Left lobe of liver (tissue), 2 donors: Measurements from ENCODE around the gene NECAB3. TPM values are rescaled to one million over a fixed set of nuclear protein-coding genes. Genes with fewer than 3 reads are reported as not detected.

Source experiments
- ATAC-seq: fragments of 200-7000 bp; cut with Tn5 transposase; one replicate; pipeline ENCODE4 v1.9.1; 2020; ENCODE audit warnings: mild to moderate bottlenecking, moderate library complexity
- DNase-seq: peaks from one replicate; pipeline ENCODE4 v3.0.0-alpha.2; 2020; ENCODE audit warnings: low spot score
- total RNA-seq: library from RNA; stranded (reverse); gene quantifications from one replicate; pipeline ENCODE4 v1.2.1, GENCODE V29; 2021
- donor health status: DM: no; HTN: no; CAD: no; lungs with moderate emphysema.
- donor health status: DM: no; HTN: yes; CAD: no.

NECAB3 gene
- total RNA-seq, 1 donor from 2014 or later: 19.9 TPM

DNA sequence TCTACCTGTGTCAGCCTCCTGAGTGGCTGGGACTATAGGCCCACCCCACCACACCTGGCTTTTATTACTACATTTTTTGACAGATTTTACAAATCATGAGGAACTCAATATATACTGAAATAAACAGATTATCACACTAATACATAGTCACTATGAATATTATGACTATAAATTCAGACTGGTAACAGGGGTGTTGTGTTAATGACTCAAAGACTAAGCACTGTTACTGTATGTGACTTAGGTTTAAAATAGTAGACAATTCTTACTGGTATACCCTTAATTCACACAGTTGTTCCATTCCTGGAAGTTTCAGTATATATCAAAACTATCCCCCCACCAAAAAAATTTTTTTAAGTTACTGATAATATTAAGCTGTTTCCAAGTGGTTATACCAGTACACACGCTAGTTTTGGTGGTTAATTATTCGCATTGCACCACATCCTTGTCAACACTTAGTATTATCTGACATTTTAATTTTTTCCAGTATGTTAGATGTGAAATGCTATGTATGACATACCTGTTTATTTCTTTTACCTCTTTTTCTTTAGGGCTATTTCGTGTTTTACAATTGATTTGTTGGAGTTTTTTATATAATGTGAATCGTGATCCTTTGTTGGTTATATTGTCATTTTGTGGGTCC is 46.5 kb downstream of the NECAB3 start:
- no peak for DNase-seq
- no peak for ATAC-seq

DNA sequence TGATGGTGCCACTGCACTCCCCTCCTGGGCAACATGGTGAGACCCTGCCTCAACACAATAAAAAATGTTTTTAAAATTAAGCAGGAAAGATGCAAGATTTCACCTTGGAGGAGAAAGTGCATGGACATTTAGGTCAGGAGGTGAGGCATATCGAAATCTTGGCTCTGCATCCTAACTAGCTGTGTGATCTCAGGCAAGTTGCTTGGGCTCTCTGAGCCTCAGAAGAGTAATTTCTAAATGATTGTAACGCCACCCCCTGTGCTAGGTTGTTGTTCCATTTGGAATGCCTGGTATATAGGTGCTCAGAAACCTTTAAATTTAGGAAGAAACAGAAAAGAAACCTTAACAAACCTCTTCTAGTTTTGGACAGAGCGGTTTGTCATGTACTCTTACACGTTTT is 48.0 kb downstream of the NECAB3 start:
- DNase-seq (no peak), ATAC-seq (no peak)

DNA sequence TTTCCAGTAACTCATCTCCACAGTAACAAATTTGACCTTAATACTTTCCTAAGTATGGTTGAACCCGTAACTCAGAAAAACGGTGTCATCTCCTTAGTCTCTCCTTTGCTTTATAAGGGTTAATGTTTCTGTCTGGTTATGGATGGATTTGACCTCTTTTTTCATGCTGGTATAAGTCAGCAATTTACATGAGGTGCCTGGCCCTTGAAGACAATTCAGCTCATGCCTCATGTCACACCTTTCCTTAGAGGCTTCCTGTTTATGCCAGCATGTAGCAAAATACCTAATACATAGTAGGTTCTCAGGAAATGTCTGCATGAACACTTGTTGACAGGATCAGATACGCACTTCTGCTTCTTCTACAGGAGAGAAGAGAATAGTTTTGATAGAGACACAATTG is 49.8 kb downstream of the NECAB3 start:
- ATAC-seq (no peak), DNase-seq (no peak)

GRCh38 chr20:33622705-33623365 is 51.4 kb downstream of the NECAB3 start:
- no peak for ATAC-seq
- DNase-seq: no peak

DNA sequence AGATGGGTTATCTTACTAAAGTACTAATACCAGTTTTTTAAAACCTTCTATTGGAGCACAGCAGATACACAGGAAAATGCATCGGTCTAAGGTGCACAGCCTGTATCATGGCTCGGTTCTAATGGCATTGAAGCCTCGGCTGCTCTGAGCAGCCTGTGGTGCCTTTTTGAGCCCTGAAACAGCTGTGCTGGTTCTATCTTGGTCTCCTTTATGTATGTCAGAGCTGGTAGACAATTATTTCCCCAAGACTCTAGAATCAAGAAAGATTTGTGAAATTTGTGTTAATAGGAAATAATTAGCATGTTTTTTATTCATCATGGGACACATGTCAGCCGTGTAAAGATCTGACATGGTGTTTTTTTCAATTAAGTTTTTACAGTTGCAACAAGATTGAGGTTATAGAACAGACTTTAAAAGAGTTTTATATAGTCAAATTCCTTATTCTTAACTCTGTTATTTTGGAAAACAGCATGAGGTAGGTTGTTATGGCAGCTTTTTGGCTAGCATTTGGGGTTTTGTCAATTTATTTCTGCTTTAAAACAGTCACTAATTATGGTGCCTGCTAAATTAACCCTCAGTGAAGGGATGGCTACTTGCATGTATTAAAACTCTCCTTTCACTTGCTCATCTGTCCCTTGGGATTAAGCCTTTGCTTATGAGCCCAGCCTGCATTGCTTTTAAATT is 52.4 kb downstream of the NECAB3 start:
- ATAC-seq: no peak
- no peak for DNase-seq

DNA sequence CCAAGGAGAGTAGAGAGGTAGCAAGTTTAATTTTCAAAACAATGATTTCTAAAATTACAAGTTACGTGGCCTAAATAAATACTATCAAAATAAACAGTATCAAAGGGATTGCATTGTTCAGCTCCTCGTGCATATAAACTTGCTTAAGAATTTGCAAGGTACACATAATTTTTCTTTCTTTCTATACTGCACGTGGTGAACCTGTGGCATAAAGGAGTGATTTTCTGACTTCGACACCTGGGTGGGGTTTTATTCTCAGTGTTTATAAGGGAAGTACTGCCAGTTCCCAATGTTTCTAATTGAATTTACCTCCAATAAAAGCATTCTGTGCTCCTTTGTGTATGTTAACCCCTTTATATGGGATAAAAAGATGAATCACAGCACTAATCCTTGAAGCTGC is 62.2 kb downstream of the NECAB3 start:
- DNase-seq (no peak), ATAC-seq (no peak)

- DNase-seq (no peak), ATAC-seq (peak; percentile 46)
Observed at GRCh38 chr20:33611106-33611505, 63.1 kb downstream of the NECAB3 start.

GRCh38 chr20:33609504-33609903 is 64.7 kb downstream of the NECAB3 start:
- DNase-seq (no peak), ATAC-seq (no peak)

Other genes with a start within 250 kb of the NECAB3 start
- gene SNTA1, start 230.7 kb downstream of the NECAB3 start, total RNA-seq: 12.1 TPM
- gene CBFA2T2, start 184.3 kb downstream of the NECAB3 start, total RNA-seq: 5.7 TPM
- not detected for gene C20orf144, start 12.1 kb downstream of the NECAB3 start, total RNA-seq
- 0.20 TPM for gene ACTL10, start 7.5 kb downstream of the NECAB3 start, total RNA-seq
- gene E2F1, start 12.0 kb upstream of the NECAB3 start, total RNA-seq: 0.60 TPM
- 15.4 TPM for gene PXMP4, start 45.9 kb upstream of the NECAB3 start, total RNA-seq
- 1.5 TPM for gene ZNF341, start 57.6 kb upstream of the NECAB3 start, total RNA-seq
- gene CHMP4B, start 136.9 kb upstream of the NECAB3 start, total RNA-seq: 24.4 TPM